HG03060 (cell line): ENCODE data around the gene OXCT2.

Experiments
- ATAC-seq: cut with Tn5 transposase; IDR thresholded peaks from one replicate; pipeline ENCODE4 v1.9.1; 2021; ENCODE audit warnings: low read depth, moderate number of reproducible peaks; ENCODE audit not compliant: unreplicated experiment

The OXCT2 gene

GRCh38 chr1:39737546-39738169 lies 33.5 kb downstream of the OXCT2 start:
- ATAC-seq: no peak

DNA sequence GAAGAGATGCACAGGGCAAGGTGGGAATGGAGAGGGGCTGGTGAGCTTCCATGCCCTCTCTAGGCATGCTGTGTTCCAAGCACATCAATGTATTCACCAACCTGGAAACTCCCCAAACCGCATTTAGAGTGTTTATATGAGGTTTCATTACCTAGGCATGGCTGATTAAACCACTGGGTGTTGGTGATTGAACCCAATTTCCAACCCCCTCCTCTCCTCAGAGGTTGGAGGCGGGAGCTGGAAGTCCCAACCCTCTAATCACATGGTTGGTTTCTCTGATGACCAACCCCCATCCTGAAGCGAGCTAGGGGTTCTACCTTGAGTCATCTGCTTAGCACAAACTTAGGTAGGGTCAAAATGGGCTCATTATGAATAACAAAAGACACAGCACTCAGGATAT lies 35.4 kb downstream of the OXCT2 start:
- ATAC-seq: no peak

DNA sequence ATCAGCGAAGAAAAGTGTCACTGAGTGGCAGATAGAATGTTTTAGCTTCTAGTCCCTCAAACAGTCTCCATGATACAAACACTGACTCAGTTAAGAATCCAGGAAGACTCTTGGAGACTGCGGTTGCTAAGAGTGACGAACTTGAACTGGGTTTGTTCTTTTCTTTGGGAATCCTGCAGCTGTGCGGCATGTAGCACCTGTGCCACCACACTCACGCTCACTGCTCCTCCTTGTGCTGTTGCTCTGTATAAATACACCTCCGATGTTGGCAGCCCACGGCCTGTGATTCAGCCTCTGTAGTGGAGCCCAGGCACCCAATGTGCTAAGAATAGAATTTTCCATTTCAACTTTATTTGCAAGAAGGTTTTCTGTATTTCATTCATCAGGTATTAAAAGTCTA lies 38.0 kb downstream of the OXCT2 start:
- no peak for ATAC-seq

DNA sequence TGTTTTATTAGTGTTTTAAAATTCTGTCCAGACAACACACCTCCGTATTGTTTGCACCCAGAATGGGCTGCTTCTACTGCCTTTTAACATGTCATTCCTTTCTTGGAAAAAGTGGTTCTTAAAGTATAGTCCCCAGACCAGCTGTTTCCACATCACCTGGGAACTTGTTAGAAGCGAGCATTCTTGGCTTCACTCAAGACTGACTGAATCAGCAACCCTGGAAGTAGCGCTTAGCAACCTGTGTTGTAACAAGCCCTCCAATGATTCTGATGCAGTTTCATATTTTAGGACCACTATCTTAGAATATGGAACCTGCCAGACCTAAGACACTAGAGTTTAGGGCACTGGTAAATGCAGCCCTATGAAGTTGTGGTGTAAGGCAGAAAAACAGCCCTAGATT lies 38.4 kb downstream of the OXCT2 start:
- no peak for ATAC-seq

- ATAC-seq: no peak
These were observed 41.3 kb downstream of the OXCT2 start for GRCh38 chr1:39729842-39730241.

DNA sequence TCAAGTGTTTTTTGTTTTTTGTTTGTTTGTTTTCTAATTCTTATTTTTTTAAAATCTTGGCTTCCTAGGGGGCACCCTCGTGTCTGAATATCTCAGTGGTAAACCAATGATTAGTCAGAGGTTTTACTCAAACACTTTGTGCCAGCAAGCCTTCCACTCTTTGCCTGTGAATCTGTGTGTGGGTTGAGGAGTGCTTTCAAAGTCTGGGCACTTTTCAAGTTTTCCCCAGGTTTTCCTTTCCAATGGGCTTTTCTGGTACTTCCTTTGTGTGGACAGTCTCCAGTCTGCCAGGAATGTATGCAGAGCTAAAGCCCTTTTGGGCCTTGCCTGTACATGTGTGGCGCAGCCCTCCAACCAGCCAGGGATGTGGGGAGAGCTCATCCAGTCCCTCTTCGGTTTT lies 42.1 kb downstream of the OXCT2 start:
- ATAC-seq: no peak

GRCh38 chr1:39727932-39728317 lies 43.2 kb downstream of the OXCT2 start:
- no peak for ATAC-seq

GRCh38 chr1:39727221-39727931 lies 43.8 kb downstream of the OXCT2 start:
- ATAC-seq: no peak

- ATAC-seq: no peak
These were observed 44.5 kb downstream of the OXCT2 start for GRCh38 chr1:39726600-39726999.

GRCh38 chr1:39722495-39722894 lies 48.7 kb downstream of the OXCT2 start:
- ATAC-seq: no peak

DNA sequence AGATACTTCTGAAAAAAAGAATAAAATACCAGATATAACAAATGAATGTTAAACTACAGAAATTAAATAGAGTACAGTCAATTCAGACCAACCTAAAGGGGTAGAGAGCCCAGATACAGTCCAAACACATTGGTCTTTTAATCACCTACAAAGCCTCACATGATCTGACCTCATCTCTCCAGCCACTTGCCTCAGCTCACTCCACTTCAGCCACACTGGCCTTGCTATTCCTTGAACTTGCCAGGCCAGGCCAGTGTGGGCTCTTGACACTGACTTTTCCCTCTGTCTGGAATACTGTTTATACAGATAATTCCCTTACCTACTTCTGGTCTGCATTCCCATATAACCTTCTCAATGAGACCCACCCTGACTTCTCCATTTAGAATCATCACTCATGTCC lies 49.5 kb downstream of the OXCT2 start:
- ATAC-seq: no peak

DNA sequence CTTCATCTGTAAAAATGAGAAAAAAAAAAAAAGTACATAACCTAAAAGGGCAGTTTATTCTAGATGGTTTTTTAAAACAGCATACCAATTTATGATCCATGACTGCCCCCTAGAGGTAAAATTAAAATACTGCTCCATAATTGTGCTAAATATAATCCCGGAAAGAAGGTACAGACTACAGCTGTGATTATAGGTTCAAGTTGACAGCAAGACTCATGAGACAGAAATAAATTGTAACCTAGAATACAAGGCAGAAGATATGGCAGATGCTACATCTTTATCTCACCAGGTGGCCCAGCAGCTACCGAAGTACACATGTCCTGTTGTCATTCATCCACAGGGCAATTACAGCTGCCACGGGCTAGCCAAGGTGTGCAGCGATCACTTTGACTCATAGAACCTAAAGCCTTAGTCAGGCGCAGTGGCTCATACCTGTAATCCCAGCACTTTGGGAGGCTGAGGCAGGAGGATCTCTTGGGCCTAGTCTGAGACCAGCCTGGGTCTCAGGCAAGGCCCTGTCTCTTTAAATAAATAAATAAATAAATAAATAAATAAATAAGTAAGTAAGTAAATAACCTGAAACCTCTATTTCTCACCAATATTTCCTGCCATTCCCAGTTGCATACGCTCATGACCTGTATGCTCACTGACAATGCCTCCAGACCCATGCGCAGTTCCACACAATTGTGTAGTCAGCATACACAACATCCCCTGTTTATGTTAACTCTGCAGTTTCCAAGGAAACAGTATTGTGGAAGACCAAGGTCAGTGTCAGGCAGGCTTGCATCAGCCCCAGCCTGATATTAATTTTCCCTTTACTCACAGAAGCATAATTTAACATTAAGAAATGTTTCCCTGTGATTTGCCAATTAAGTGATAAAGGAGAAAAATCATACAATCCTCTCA lies 50.8 kb downstream of the OXCT2 start:
- ATAC-seq: no peak
